ENCODE data around the gene MECR.
"Not testable (repeated sequence)": the region's sequence is repeated elsewhere in the genome, so short reads cannot be mapped to it uniquely, and the experiment has no call there.

Gene MECR

GRCh38 chr1:29171521-29171920 lies 59.2 kb downstream of the MECR start:
- no peak for DNase-seq (ENCODE audit: low read depth in 2 of 3, low spot score in 1 of 3)

- no peak for DNase-seq (ENCODE audit: low read depth in 2 of 3, low spot score in 1 of 3)
Observed at GRCh38 chr1:29171089-29171488, 59.6 kb downstream of the MECR start.

- no peak for DNase-seq (ENCODE audit: low read depth in 2 of 3, low spot score in 1 of 3)
Observed at GRCh38 chr1:29169976-29170375, 60.8 kb downstream of the MECR start.

- DNase-seq (ENCODE audit: low read depth in 2 of 3, low spot score in 1 of 3), result no peak
Observed at GRCh38 chr1:29167904-29168303, 62.8 kb downstream of the MECR start.

- no peak for DNase-seq (ENCODE audit: low read depth in 2 of 3, low spot score in 1 of 3)
Observed at GRCh38 chr1:29166291-29166878, 64.3 kb downstream of the MECR start.

GRCh38 chr1:29164588-29164987 lies 66.1 kb downstream of the MECR start:
- DNase-seq (ENCODE audit: low read depth in 2 of 3, low spot score in 1 of 3), result no peak

- no peak for DNase-seq (ENCODE audit: low read depth in 2 of 3, low spot score in 1 of 3)
Observed at GRCh38 chr1:29162476-29163138, 68.1 kb downstream of the MECR start.

- no peak for DNase-seq (ENCODE audit: low read depth in 2 of 3, low spot score in 1 of 3)
Observed at GRCh38 chr1:29162025-29162424, 68.7 kb downstream of the MECR start.

- DNase-seq (ENCODE audit: low read depth in 2 of 3, low spot score in 1 of 3), result no peak
Observed at GRCh38 chr1:29159773-29160172, 71.0 kb downstream of the MECR start.

- DNase-seq (ENCODE audit: low read depth in 2 of 3, low spot score in 1 of 3), result no peak
Observed at GRCh38 chr1:29157269-29157601, 73.5 kb downstream of the MECR start.

GRCh38 chr1:29156543-29157268 lies 74.0 kb downstream of the MECR start:
- no peak for DNase-seq (ENCODE audit: low read depth in 2 of 3, low spot score in 1 of 3)

- DNase-seq (ENCODE audit: low read depth in 2 of 3, low spot score in 1 of 3), result no peak
Observed at GRCh38 chr1:29152046-29152805, 78.5 kb downstream of the MECR start.

- DNase-seq (ENCODE audit: low read depth in 2 of 3, low spot score in 1 of 3), result not testable (repeated sequence)
Observed at GRCh38 chr1:29150346-29150745, 80.4 kb downstream of the MECR start.

- DNase-seq (ENCODE audit: low read depth in 2 of 3, low spot score in 1 of 3), result no peak
Observed at GRCh38 chr1:29148656-29149491, 81.9 kb downstream of the MECR start.

GRCh38 chr1:29145739-29146437 lies 84.8 kb downstream of the MECR start:
- DNase-seq (ENCODE audit: low read depth in 2 of 3, low spot score in 1 of 3), result no peak

- DNase-seq (ENCODE audit: low read depth in 2 of 3, low spot score in 1 of 3), result no peak
Observed at GRCh38 chr1:29144178-29144577, 86.6 kb downstream of the MECR start.

GRCh38 chr1:29142714-29143113 lies 88.0 kb downstream of the MECR start:
- DNase-seq (ENCODE audit: low read depth in 2 of 3, low spot score in 1 of 3), result no peak
